ENCODE results near the gene VAV2. TPM values are rescaled to one million over a fixed set of nuclear protein-coding genes. Genes with fewer than 3 reads are reported as not detected.

The VAV2 gene
- total RNA-seq, 2 experiments from 2014 or later: 11.0 to 27.8 TPM

DNA sequence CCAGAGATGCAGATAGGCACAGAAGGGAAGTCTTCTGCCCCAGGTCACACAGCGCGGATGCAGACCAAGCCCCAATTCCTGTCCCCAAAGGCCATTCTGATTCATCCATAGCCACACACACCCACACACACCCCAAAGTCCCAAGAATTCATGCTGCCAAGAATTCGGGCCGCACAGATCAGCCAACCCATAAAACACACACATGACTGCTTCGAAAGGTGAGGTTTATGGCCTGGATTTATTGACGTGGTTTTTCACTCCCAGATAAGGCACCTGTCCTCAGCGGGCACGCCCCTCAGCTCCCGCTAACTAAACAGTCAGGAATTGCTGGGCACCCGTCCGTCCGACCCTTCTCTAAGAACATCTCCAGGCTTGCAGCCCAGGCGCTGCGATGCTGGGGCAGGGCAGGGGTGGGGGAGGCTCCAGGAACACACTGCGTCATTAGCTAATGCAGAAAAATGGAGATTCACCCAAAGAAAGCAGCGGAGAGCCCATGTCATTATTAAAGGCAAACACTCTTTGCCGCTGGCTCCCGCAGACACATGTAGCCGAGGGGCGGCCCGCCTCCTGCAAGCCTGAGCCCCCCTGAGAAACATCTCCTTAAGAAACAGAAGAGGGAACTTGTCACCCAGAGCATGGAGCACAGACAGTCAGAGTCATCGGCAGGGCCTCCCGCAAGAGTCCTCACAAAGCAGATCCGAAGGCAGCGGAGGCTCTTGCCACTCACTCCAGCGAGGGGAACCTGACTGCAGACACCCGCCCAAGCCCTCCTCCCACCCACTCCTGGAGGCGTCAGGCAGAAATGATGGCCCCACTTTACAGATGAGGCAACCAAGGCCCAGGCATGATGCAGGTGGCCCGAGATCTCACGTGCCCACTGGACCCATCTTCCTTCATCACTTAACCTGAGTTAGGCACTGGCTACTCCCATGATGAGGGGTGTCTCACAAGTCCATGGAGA, 19.9 kb downstream of the VAV2 start:
- Histone ChIP-seq H2AFZ (ENCODE audit: low read length) (no peak overlapping the region), H3K79me2 (ENCODE audit: insufficient read depth, low read depth, low read length) (no peaks in the 10 kb centered on the region), H3K4me3 (ENCODE audit: low read depth, low read length, poor library complexity, severe bottlenecking) (no peak overlapping the region), H3K4me1 (ENCODE audit: insufficient read depth, low read length, poor library complexity, severe bottlenecking) (peaks cover 28% of the 10 kb centered on the region), H3K4me2 (ENCODE audit: low read length) (no peak overlapping the region), H3K9me3 (ENCODE audit: low read length) (no peaks in the 10 kb centered on the region), H4K20me1 (ENCODE audit: insufficient read depth, low read length) (no peaks in the 10 kb centered on the region; the same call in 1 of the 2 replicates), H3K9me2 (ENCODE audit: insufficient read depth, low read length) (no peaks in the 10 kb centered on the region), H3K36me3 (ENCODE audit: insufficient read depth, low read length) (no peaks in the 10 kb centered on the region), H3K27ac (ENCODE audit: low read depth, low read length, poor library complexity, severe bottlenecking) (no peak overlapping the region)
- intact Hi-C loops (cut with micrococcal nuclease; ENCODE audit: unreplicated experiment): no loop called here
- CTCF ChIA-PET (ENCODE audit: unreplicated experiment): no interaction called here
- TF ChIP-seq CTCF (conservative IDR thresholded peaks at IDR 0.05; ENCODE audit: low read length): no peak
- no peak for TF ChIP-seq EZH2phosphoT487 (IDR thresholded peaks at IDR 0.05; ENCODE audit: borderline replicate concordance, low read depth, low read length)
- POLR2A ChIA-PET: no interaction called here
- BruUV-seq (replicated peaks): no TSS peak
- no peak for DNase-seq (ENCODE audit: low spot score)

DNA sequence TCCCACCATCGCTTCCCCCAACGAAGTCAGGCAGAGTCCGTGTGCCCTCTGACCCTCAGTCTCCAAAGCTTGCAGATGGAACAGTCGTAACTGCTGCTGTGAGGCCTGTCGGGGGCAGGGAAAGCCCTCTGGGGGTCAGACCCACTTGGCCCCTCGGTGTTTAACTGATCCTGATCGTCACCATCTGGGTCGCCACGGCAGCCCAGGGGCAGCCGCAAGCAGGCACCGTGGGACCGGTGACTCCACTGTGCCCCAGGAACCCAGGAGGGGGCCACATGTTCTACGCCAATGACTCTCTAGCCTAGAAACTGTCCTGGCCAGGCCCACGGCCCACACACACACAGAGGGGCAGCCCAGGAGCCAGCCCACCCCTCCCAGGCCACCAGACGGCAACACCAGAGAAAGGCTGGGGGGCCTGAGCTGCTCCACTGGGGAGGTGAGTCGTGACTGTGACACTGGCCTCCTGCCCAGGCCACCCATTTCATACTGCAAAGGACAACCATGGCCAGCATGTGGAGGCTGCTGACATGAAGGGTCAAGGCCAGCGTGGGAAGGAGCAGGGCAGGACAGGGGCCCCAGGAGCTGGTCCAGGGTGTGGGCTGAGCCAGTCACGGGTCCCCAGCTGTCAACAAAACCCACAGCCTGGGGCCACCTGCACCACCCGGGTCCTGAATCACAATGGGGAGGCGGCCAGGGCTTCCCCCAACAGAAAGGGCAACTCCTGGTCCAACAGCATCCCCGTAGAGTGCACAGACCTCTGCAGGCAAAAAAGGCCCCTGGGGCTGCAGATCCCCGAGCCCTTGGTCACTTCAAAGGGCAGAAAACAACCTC, 20.8 kb downstream of the VAV2 start:
- H3K27ac ChIP-seq (ENCODE audit: low read depth, low read length, poor library complexity, severe bottlenecking): no peak overlapping the region
- POLR2A ChIA-PET: no interaction called here
- intact Hi-C loops (cut with micrococcal nuclease; ENCODE audit: unreplicated experiment): no loop called here
- peaks cover 28% of the 10 kb centered on the region for H3K4me1 ChIP-seq (ENCODE audit: insufficient read depth, low read length, poor library complexity, severe bottlenecking)
- H3K36me3 ChIP-seq (ENCODE audit: insufficient read depth, low read length): no peaks in the 10 kb centered on the region
- no peak overlapping the region for H3K4me3 ChIP-seq (ENCODE audit: low read depth, low read length, poor library complexity, severe bottlenecking)
- TF ChIP-seq CTCF (conservative IDR thresholded peaks at IDR 0.05; ENCODE audit: low read length): no peak
- no peak for TF ChIP-seq EZH2phosphoT487 (IDR thresholded peaks at IDR 0.05; ENCODE audit: borderline replicate concordance, low read depth, low read length)
- CTCF ChIA-PET (ENCODE audit: unreplicated experiment): no interaction called here
- H3K79me2 ChIP-seq (ENCODE audit: insufficient read depth, low read depth, low read length): 0 out of 2 replicates have a peak, but pooled peaks cover 3% of the 10 kb centered on the region
- no peak overlapping the region for H3K4me2 ChIP-seq (ENCODE audit: low read length)
- no peaks in the 10 kb centered on the region; the same call in 1 of the 2 replicates for H4K20me1 ChIP-seq (ENCODE audit: insufficient read depth, low read length)
- H3K9me3 ChIP-seq (ENCODE audit: low read length): no peaks in the 10 kb centered on the region
- no peak overlapping the region for H2AFZ ChIP-seq (ENCODE audit: low read length)
- H3K9me2 ChIP-seq (ENCODE audit: insufficient read depth, low read length): no peaks in the 10 kb centered on the region
- no TSS peak for BruUV-seq (replicated peaks)
- no peak for DNase-seq (ENCODE audit: low spot score)
